IPS-18c (cell line): Measurements from ENCODE around the gene TMEM121B.
A peak's percentile ranks its signal among the peaks of the same experiment; 100 is the strongest.

ENCODE experiments used
- H3K4me3 ChIP-seq: 2 replicates; pipeline ENCODE4 v1.7.0; 2013; ENCODE audit warnings: low read depth, mild to moderate bottlenecking, low read length, moderate library complexity; ENCODE audit not compliant: insufficient read depth
- H3K9me3 ChIP-seq: one replicate; pipeline ENCODE4 v1.6.1; 2013; ENCODE audit warnings: mild to moderate bottlenecking, low read length, moderate library complexity; ENCODE audit not compliant: control insufficient read depth, insufficient read depth

Gene TMEM121B

DNA sequence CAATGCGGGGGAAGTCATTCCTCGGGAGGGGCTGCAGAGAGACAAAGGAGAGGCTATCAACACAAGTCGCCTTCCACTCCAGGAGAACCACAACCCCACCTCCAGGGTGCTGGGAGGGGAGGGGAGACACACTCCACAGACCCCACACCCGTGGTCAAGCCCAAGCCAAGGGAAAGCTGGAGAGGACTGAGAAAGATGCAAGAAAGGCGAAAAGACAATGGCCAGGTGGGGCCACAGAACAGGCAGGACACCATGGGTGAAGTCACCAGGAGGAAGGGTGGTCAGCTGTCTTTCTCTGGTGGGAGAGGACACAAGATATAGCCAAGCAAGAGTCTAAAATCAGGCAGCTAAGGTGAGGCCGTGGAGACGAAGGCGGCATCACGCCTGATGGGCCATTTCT lies 21.9 kb upstream of the TMEM121B start:
- H3K4me3 ChIP-seq: no peak overlapping the region
- H3K9me3 ChIP-seq: no peaks in the 10 kb centered on the region

DNA sequence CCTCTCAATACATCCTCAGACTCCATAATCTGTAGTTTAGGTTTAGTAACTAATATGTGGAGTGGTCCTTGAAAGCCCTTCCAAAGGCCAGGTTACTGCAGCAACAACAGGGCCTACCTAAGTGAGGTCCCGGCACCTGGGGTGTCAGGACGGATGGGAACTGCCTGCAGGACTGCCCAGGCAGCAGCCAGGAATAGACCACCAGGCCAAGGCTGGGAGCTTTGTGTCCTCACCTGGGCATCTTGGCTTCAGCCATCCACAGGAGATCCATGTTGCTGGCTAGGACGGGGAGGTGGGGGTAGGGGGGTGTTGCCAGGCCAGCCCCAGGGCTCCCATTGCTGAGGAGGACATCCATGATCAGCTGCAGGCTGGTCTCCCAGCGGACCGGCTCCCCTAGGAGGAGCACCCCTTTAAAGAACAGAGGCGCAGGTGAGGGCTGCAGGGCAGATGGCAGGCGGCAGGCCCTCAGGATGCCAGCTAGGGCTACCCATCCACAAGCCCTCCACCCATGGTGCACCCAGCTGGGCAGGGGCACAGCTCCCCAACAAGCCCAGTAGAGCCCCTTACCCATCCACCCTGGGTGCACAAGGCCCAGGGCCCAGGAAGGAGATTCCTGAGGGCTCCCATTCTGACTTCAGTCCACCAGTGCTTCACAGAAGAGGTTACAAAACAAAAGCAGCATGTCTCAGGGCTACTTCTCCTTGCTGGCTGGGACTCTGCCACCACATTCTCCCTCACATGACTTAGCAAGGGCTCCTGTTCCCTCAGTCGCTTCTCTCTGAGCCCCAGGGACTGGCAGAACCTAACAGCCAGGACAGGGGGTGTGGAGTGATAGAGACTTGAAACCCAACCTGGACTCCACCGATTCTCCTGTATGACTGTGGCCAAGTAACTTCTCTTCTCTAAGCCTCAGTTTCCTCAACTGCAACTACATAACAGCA lies 19.9 kb upstream of the TMEM121B start:
- no peaks in the 10 kb centered on the region for H3K9me3 ChIP-seq
- no peak overlapping the region for H3K4me3 ChIP-seq

DNA sequence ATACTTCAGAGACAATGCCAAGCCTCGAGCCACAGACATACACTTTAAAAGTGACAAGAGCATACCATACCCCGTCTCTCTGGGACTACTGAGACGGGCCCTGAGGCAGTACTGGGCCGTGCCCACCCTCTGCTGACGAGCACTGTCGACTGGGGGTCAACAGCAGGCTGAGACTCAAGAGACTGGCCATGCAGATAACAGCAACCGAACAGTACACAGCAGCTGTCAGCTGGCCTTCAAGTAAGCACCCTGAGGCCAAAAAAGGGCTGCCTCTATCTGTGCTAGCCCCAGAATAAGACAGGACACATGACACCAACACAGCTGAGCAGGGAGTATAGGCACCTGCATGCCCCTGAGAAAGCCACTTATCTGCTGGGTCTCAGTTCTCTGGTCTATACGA lies 18.9 kb upstream of the TMEM121B start:
- Histone ChIP-seq H3K4me3 (no peak overlapping the region), H3K9me3 (no peaks in the 10 kb centered on the region)

DNA sequence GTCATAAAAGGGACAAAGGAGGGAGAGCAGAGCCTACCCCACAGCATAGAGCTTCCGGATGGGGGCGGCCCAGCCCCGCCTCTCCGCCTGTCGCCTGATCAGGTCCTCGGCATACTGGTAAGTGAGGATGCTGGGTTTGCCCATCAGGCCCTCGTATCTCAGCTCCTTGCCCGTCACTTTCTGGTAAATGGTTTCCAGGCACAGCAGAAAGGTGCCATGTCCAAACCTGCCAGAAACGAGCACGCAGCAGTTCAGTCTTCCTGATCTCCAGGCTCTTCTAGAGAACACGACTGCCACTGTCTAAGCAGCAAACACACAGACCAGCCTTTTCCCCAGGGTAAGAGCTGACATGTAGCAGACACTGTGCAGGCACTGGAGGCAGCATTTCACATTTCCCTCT lies 17.4 kb upstream of the TMEM121B start:
- H3K9me3 ChIP-seq: no peaks in the 10 kb centered on the region
- H3K4me3 ChIP-seq: no peak overlapping the region

DNA sequence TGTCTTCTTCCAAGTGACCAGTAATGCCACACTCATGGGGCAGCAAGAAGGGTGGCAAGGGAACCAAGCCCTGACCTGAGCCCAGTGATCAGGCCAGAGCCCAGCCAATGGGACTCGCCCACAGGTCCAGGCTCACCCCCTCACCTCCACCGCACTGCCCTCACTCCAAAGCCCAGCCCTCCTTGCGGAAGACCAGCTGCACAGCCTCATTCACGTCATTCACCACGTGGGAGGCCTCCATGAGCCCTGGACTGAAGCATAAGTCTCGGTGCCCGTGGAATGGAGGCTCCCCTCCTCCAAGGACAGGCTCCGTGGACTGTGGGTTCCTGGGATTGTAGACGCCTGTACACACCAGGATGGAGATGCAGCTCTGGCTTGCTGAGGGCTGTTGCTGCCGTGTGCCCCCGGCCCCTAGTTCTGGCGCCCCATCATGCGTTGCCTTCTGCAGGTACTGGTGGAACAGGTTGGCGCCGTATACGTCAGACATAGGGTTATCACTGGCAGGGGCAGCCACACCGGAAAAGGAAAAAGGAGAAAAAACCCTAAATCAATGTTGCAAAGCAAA lies 16.8 kb upstream of the TMEM121B start:
- no peak overlapping the region for H3K4me3 ChIP-seq
- H3K9me3 ChIP-seq: no peaks in the 10 kb centered on the region

DNA sequence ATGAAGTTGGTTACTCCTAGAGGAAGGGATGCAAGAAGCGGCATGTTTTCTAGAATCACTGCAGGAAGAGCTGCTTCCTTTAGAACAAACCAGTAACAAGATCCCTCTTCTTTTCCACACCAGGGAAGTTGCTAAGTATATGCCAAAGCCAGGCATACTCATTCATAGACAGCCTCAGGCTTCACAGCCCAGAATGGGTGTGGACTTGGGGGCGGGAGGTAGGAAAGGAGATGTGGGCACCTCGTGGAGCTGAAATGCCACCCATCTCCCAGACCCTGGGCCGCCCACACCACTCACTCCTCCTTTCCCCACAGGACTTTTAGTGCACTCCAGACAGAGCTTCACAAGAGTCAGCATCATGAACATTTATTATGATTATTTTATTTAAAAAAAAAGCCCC lies 16.0 kb upstream of the TMEM121B start:
- Histone ChIP-seq H3K9me3 (no peaks in the 10 kb centered on the region), H3K4me3 (no peak overlapping the region)

DNA sequence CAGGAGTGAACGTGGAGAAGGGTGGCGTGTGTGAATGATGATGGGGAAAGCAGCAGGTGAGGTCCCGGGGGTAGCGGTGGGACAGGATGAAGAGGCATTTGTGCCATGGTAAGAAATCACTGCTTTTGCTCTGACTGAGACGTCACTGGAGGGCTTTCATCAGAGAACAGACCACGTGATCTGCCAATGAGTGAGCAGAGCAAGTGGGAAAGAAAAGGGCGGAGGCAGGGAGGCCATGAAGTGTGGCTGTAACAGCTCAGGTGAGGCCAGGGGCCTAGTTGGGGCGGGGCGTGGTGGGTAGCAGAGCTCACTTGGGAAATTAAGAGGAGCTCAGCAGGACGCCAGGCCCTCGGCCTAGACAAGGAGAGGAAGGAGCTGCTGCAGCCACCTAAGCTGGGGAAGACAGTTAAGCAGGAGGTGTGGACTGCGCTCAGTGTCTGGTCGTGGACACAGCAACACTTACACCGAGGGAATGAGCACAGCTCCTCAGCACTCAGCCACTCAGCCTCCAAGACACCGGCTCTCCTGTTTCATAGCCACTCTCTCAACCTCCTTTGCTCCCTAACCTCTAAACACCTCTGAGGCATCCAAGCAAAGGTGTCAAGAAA lies 14.1 kb upstream of the TMEM121B start:
- H3K4me3 ChIP-seq: no peak overlapping the region
- no peaks in the 10 kb centered on the region for H3K9me3 ChIP-seq

DNA sequence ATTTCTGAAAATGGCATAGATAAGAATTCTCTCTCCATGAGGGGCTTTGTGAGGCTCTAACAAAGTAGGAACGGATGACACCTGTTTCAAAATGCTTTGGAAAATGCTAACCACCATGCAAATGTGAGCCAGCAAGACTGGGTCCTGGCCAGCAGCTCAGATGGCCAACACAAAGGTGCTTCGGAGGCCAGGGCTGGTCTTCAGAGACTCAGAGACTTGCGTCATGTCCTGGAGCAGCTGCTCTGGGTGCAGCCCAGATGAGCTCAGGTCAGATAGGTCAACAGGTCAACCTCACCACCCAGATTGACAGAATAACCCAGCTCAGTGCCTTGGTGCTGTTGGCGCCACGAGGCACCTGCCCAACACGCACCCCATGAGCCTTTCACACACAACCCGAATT lies 12.0 kb upstream of the TMEM121B start:
- Histone ChIP-seq H3K4me3 (no peak overlapping the region), H3K9me3 (no peaks in the 10 kb centered on the region)

DNA sequence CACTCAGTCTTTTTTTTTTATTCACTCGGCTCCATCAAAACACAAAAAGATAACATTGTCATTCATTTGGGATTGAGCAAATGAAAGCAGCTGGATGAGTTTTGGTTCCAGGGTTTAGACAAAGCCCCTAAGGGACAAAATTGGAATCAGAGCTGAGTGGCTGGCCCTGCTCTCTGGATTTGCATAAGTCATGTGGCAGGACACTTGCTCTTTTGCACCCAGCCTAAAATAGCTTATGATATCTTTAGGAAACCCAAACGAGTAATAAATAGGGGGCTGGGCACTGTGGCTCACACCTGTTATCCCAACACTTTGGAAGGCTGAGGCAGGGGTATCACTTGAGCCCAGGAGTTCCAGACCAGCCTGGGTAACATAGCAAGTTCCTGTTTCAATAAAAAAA lies 11.0 kb upstream of the TMEM121B start:
- Histone ChIP-seq H3K9me3 (no peaks in the 10 kb centered on the region), H3K4me3 (no peak overlapping the region)

DNA sequence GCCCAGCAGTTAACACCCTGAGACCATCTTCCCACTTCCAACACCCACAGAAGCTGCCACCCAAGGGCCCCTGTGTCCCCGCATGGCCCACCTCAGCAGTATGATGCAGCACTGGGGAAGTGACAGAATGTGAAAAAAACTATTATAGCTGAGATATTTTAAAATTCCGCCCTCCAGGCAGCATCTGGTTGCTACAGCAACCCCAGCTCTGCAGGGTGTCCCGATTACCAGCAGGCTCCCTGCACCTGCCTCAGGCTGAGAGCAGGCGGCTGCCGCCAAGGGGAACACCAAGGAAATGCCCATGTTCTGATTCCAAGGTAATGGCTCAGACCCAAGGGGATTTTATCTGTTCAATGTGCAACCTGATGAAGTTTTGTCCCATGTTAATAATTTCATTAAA lies 10.5 kb upstream of the TMEM121B start:
- no peak overlapping the region for H3K4me3 ChIP-seq
- no peaks in the 10 kb centered on the region for H3K9me3 ChIP-seq

DNA sequence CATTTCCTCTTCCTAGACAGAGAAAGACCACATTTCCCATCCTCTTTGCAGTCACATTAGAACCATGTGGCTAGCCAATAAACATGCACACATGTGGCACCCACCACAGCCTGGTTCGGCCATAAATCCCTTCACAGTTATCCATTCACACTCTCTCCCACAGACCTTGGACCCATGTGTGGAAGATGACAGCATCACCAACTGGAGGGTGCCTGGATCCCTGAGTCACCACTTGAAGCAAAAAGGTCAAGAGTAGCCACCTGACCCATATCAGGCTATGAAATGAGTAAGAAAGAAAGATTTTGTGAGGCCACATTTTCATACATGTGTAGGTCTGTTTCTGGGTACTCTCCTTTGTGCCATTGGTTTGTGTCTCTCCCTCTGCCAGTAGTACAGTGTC lies 9.0 kb upstream of the TMEM121B start:
- H3K9me3 ChIP-seq: no peaks in the 10 kb centered on the region
- no peak overlapping the region for H3K4me3 ChIP-seq

DNA sequence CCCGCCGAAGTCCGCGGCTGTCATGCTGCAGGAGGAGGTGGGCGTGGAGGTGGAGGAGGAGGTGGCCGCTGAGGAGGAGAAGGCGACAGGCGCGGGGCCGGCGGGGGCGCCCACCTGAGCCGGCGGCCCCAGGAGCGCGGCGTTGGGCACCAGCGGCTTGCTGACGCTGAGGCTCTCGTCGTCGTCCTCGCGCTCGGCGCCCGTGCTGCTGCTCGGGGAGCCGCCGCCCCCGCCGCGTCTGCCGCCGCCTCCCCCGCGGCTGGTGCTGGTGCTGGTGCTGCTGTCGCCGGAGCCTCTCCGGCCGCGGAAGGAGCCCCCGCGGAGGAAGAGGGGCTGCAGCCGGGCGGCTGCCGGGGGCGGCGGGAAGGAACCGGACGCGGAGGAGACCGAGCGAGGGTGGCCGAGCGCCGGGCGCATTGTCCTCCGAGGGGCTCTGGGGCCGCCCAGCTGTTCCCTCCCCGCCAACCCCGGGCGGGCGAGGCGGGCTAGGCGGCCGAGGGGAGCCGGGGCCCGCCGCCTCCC lies 388 bp downstream of the TMEM121B start:
- Histone ChIP-seq H3K9me3 (no peaks in the 10 kb centered on the region), H3K4me3 (peak overlapping the region; percentile 73)

DNA sequence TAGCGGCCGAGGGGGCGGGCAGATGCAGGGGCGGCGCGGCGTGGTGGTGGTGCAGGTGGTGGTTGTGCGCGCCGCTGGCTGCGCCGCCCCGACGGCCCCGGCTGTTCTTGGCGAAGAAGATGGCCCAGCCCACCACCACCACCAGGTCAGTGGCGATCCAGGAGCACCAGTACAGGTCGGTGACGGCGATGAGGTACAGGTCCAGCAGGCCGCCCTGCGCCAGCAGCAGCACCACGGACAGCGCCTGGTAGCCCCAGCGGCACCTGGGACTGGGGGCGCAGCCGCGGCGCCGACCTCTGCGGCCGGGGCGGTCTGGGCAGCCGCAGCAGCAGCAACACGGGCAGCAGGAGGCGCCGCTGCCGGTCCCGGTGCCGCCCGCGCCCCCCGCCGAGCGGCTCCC lies 879 bp downstream of the TMEM121B start:
- peak overlapping the region; percentile 73; the same call in 1 of the 2 replicates for H3K4me3 ChIP-seq
- no peaks in the 10 kb centered on the region for H3K9me3 ChIP-seq

DNA sequence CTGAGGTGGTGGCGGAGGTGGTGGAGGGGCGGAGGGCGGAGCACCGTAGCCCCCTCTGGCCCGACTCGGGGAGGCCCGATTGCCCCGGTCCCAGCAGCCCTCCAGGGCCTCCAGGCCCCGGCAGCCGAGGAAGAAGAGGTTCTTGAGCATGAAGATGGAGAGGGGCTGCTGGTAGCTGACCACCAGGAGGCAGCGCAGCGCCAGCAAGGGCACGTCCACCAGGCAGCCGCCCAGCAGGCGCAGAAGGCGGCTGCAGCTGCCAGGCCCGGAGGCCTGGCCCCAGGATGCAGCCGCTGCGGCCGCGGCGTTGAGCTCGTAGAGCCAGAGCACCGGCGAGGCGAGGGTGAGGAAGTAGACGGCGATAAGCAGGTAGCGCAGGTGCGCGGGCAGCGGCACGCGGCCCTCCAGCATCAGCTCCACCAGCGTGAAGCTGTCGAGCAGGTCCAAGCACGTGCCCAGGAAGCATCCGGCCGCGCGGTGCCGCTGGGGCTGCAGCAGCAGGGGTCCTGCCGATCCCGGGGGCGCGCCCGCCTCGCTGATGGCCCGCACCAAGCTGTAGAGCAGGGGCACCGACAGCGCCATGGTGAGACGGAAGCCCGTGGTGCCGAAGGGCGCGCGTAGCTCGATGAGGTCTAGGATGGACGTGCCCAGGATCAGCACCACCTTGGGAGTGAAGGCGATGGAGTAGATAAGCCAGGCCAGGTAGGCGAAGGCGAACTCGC lies 1.5 kb downstream of the TMEM121B start:
- no peaks in the 10 kb centered on the region for H3K9me3 ChIP-seq
- H3K4me3 ChIP-seq: no peak overlapping the region

DNA sequence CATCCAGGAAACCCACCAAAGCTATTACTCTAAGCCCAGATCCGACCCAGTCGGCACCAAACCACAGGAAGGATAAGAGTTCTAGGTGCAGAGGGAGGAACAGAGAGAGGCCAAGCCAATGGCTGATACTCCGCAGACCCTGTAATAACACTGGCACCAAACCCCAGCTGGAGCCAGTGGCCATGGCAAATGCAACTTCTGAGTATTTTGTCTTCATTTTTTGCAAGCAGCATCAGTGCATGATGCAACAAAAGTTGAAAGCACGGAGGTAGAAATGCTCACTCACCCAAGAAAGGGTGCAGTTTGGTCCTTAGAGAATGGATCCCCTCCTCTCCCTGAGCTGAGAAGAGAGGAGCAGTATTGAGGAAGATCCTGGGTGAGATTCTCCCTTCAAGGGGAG lies 2.8 kb downstream of the TMEM121B start:
- Histone ChIP-seq H3K4me3 (no peak overlapping the region), H3K9me3 (no peaks in the 10 kb centered on the region)

DNA sequence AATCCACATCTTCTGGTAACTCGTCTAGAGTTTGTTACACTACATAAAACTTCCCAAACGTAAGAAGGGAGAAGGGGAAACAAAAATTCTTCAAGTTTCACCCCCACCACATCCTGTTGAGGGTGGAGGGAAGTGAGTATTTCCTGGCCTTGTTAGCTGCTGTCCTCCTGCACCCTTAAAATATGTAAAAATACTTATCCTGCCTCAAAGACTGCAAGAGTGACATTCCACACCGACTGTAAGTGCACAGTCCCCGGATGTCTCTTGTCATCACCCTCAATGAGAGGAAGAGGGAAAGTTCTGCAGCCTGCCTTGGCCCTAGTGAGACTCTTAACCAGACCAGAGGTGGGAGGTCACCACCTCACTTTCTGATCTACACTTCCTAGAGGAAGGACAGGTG lies 3.3 kb downstream of the TMEM121B start:
- H3K9me3 ChIP-seq: no peaks in the 10 kb centered on the region
- no peak overlapping the region for H3K4me3 ChIP-seq

DNA sequence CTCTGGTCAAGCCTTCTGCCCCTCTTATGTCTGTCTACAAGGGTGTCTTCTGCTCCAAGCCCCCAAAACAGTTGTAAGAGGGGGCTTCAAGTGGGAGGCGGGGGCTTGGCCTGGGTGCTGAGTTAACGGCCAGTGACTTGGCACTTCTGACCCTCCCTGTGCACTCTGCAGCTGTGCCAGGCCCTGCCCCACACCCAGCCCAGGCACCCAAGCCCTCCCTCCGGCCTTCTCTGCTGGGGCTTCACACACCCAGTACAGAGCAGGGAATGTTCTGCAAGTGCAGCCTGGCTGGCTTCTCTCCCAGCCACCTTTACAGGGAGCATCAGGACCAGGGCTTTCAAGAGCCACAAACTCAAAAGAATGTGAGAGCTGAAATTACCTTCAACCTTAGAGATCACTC lies 3.8 kb downstream of the TMEM121B start:
- peak overlapping the region; percentile 24; the same call in 1 of the 2 replicates for H3K4me3 ChIP-seq

More for the DNA sequence above, 3.8 kb downstream of the TMEM121B start:
- H3K9me3 ChIP-seq: no peaks in the 10 kb centered on the region
